ENCODE measurements around the gene ZNF638. TPM values are rescaled to one million over a fixed set of nuclear protein-coding genes. Genes with fewer than 3 reads are reported as not detected.
"Not testable (repeated sequence)": the region's sequence is repeated elsewhere in the genome, so short reads cannot be mapped to it uniquely, and the experiment has no call there.

Gene ZNF638
- total RNA-seq, 4 donors from 2014 or later, result 154 to 299 (median 202) TPM

- Histone ChIP-seq H3K27ac (no peak overlapping the region), H3K36me3 (no peaks in the 10 kb centered on the region), H3K4me3 (replicated peaks in 1 of 3) (no peak overlapping the region), H3K4me1 (no peaks in the 10 kb centered on the region), H3K27me3 (no peaks in the 10 kb centered on the region), H3K9me3 (no peaks in the 10 kb centered on the region)
- intact Hi-C loops (cut with DNase I), result no loop called here
- 88 to 91% methylated on average over 3 of the region's 3 CpGs for whole genome bisulfite sequencing, 2 donors
- DNase-seq, result no peak
- TF ChIP-seq POLR2A (IDR thresholded peaks at IDR 0.05) (no peak), CTCF (IDR thresholded peaks at IDR 0.05) (no peak)
These were observed 27.7 kb upstream of the ZNF638 start for GRCh38 chr2:71303849-71304248.

GRCh38 chr2:71306762-71307161, 24.8 kb upstream of the ZNF638 start:
- Histone ChIP-seq H3K4me1 (no peaks in the 10 kb centered on the region), H3K4me3 (replicated peaks in 1 of 3) (no peak overlapping the region), H3K36me3 (no peaks in the 10 kb centered on the region), H3K9me3 (no peaks in the 10 kb centered on the region), H3K27me3 (no peaks in the 10 kb centered on the region), H3K27ac (no peak overlapping the region)
- WGBS, 2 donors, result 70% methylated on average over 3 of the region's 3 CpGs
- intact Hi-C loops (cut with DNase I), result no loop called here
- TF ChIP-seq CTCF (IDR thresholded peaks at IDR 0.05) (no peak), POLR2A (IDR thresholded peaks at IDR 0.05) (no peak)
- no peak for DNase-seq

GRCh38 chr2:71313016-71313766, 18.4 kb upstream of the ZNF638 start:
- WGBS, 2 donors, result 90 to 93% methylated on average over 9 of the region's 9 CpGs
- TF ChIP-seq POLR2A (IDR thresholded peaks at IDR 0.05), result no peak
- TF ChIP-seq CTCF (IDR thresholded peaks at IDR 0.05), result no peak
- no peak for DNase-seq
- Histone ChIP-seq H3K27me3 (no peaks in the 10 kb centered on the region), H3K4me3 (replicated peaks in 1 of 3) (no peak overlapping the region), H3K9me3 (no peaks in the 10 kb centered on the region), H3K36me3 (no peaks in the 10 kb centered on the region), H3K27ac (no peak overlapping the region), H3K4me1 (no peaks in the 10 kb centered on the region)
- intact Hi-C loops (cut with DNase I), result no loop called here

GRCh38 chr2:71317060-71317459, 14.5 kb upstream of the ZNF638 start:
- DNase-seq, result no peak
- H3K4me3 ChIP-seq (replicated peaks in 1 of 3), result no peak overlapping the region
- H3K4me1 ChIP-seq, result no peaks in the 10 kb centered on the region
- WGBS, 2 donors, result 86 to 90% methylated on average over 4 of the region's 4 CpGs
- H3K36me3 ChIP-seq, result no peaks in the 10 kb centered on the region
- H3K9me3 ChIP-seq, result no peaks in the 10 kb centered on the region
- no peak overlapping the region for H3K27ac ChIP-seq
- TF ChIP-seq CTCF (IDR thresholded peaks at IDR 0.05), result no peak
- no peaks in the 10 kb centered on the region for H3K27me3 ChIP-seq
- intact Hi-C loops (cut with DNase I), result no loop called here

- H3K4me3 ChIP-seq (replicated peaks in 1 of 3); H3K9me3 ChIP-seq; H3K4me1 ChIP-seq; H3K27ac ChIP-seq; H3K27me3 ChIP-seq; intact Hi-C loops (cut with DNase I); H3K36me3 ChIP-seq; DNase-seq: not testable (repeated sequence)
- 93 to 97% methylated on average over 4 of the region's 4 CpGs for WGBS, 2 donors
These were observed 13.7 kb upstream of the ZNF638 start for GRCh38 chr2:71317900-71318299.

All from thyroid gland (tissue), 4 donors.